Measurements from ENCODE around the gene PLAGL2.
A peak's percentile ranks its signal among the peaks of the same experiment; 100 is the strongest.
"Not testable (repeated sequence)": the region's sequence is repeated elsewhere in the genome, so short reads cannot be mapped to it uniquely, and the experiment has no call there.

Gene PLAGL2

GRCh38 chr20:32203356-32204204, 4.0 kb downstream of the PLAGL2 start:
- no peak for DNase-seq

GRCh38 chr20:32201977-32202363, 5.6 kb downstream of the PLAGL2 start:
- no peak for DNase-seq

- no peak for DNase-seq
These were observed 6.1 kb downstream of the PLAGL2 start for GRCh38 chr20:32201296-32201976.

GRCh38 chr20:32199006-32199405, 8.5 kb downstream of the PLAGL2 start:
- no peak for DNase-seq

- not testable (repeated sequence) for DNase-seq
These were observed 10.4 kb downstream of the PLAGL2 start for GRCh38 chr20:32197136-32197535.

- DNase-seq, result not testable (repeated sequence)
These were observed 10.9 kb downstream of the PLAGL2 start for GRCh38 chr20:32196613-32197012.

GRCh38 chr20:32195581-32195980, 12.0 kb downstream of the PLAGL2 start:
- no peak for DNase-seq

- DNase-seq, result no peak
These were observed 13.5 kb downstream of the PLAGL2 start for GRCh38 chr20:32193996-32194395.

GRCh38 chr20:32193336-32193735, 14.2 kb downstream of the PLAGL2 start:
- DNase-seq, result not testable (repeated sequence)

GRCh38 chr20:32192698-32193097, 14.8 kb downstream of the PLAGL2 start:
- DNase-seq, result no peak

- no peak for DNase-seq
These were observed 15.7 kb downstream of the PLAGL2 start for GRCh38 chr20:32191873-32192272.

- no peak for DNase-seq
These were observed 16.1 kb downstream of the PLAGL2 start for GRCh38 chr20:32191422-32191821.

- no peak for DNase-seq
These were observed 16.7 kb downstream of the PLAGL2 start for GRCh38 chr20:32190616-32191415.

- DNase-seq, result peak; percentile 36
These were observed 17.6 kb downstream of the PLAGL2 start for GRCh38 chr20:32189691-32190615.

- DNase-seq, result no peak
These were observed 18.5 kb downstream of the PLAGL2 start for GRCh38 chr20:32189123-32189410.

GRCh38 chr20:32188376-32189122, 19.0 kb downstream of the PLAGL2 start:
- DNase-seq, result no peak

- no peak for DNase-seq
These were observed 21.0 kb downstream of the PLAGL2 start for GRCh38 chr20:32186506-32186905.

- no peak for DNase-seq
These were observed 22.5 kb downstream of the PLAGL2 start for GRCh38 chr20:32184961-32185603.

- DNase-seq, result no peak
These were observed 23.5 kb downstream of the PLAGL2 start for GRCh38 chr20:32183947-32184635.

- DNase-seq, result no peak
These were observed 25.9 kb downstream of the PLAGL2 start for GRCh38 chr20:32181606-32182005.

- DNase-seq, result no peak
These were observed 27.6 kb downstream of the PLAGL2 start for GRCh38 chr20:32179934-32180333.

All from activated CD4-positive, alpha-beta T cell treated with anti-CD3 and anti-CD28 coated beads, Interleukin-2, amount 50 U/mL, for 1 hour (primary cell).